ENCODE measurements around the gene KRT77. TPM values are rescaled to one million over a fixed set of nuclear protein-coding genes. Genes with fewer than 3 reads are reported as not detected.

The KRT77 gene
- total RNA-seq, 4 donors from 2014 or later = 122 to 659 (median 243) TPM

DNA sequence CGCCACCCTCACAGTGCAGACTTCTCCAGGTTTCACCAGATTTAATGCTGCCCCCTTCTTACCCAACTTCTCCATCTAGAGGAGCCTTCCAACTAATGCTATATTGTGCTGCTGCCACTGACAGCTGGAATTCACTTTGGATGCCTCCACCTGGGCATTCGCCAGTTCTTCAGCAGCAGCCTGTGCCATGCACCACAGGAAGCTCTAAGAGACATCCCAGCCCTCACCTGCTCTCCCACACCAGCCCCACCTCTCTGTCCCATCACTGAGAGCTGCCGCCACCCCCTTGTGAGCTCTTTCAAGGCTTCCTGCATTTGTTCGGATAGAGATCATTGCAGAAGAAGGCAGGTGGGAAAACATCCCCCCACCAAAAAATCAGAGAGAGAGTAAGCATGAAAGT, 46.7 kb downstream of the KRT77 start:
- intact Hi-C loops (cut with DNase I; ENCODE audit: low total_unique reads) = no loop called here
- TF ChIP-seq POLR2A (IDR thresholded peaks at IDR 0.05) = no peak
- 55 to 61% methylated on average over 4 of the region's 4 CpGs for WGBS, 2 donors
- H3K4me3 ChIP-seq (ENCODE audit: low read depth, poor library complexity, severe bottlenecking) = no peak overlapping the region
- DNase-seq (ENCODE audit: low spot score in 2 of 2) = no peak

DNA sequence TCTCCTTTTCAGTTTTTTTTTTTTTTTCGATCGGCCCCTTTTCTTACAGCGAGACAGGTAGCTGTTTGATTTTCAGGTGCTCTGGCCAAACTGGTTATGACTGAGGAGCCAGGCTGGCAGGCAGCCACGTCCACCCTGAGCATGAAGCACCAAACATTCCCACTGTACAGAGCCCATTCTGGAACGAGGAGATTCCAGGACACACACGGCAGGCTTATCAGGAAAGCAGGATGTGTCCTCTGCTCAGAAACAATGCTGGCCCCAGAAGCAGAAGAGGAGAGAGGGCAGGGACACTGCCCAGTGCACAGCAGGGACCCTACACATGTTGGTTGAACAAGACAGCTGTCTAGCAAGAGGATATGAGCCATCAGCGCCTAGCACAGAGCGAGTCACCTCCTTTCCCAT, 47.6 kb downstream of the KRT77 start:
- no peak overlapping the region for H3K4me3 ChIP-seq (ENCODE audit: low read depth, poor library complexity, severe bottlenecking)
- intact Hi-C loops (cut with DNase I; ENCODE audit: low total_unique reads) = no loop called here
- TF ChIP-seq, protein P1, sequence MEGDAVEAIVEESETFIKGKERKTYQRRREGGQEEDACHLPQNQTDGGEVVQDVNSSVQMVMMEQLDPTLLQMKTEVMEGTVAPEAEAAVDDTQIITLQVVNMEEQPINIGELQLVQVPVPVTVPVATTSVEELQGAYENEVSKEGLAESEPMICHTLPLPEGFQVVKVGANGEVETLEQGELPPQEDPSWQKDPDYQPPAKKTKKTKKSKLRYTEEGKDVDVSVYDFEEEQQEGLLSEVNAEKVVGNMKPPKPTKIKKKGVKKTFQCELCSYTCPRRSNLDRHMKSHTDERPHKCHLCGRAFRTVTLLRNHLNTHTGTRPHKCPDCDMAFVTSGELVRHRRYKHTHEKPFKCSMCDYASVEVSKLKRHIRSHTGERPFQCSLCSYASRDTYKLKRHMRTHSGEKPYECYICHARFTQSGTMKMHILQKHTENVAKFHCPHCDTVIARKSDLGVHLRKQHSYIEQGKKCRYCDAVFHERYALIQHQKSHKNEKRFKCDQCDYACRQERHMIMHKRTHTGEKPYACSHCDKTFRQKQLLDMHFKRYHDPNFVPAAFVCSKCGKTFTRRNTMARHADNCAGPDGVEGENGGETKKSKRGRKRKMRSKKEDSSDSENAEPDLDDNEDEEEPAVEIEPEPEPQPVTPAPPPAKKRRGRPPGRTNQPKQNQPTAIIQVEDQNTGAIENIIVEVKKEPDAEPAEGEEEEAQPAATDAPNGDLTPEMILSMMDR (IDR thresholded peaks at IDR 0.05) = no peak
- TF ChIP-seq POLR2A (IDR thresholded peaks at IDR 0.05) = no peak
- WGBS, 2 donors = 43 to 48% methylated on average over 8 of the region's 8 CpGs
- DNase-seq (ENCODE audit: low spot score in 2 of 2) = no peak

DNA sequence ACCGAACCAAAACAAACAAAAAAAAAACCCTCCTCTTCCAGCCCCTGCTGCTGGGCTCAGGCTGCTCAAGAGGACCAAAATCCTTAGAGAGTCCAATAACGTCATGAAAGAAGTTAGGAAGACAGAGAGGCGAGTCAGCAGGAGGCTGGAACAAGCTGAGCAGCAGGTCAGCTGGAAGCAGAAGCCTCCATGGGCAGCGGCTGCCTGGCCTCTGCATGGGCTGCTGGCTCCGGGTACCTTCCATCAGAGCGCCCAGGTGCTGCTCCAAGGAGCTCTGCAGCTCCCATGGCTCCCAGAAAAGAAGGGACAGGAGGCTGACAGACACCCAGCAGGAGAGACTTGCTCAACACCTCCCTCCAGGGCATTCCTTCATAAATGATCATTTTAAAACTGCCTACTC, 48.1 kb downstream of the KRT77 start:
- no peak for DNase-seq (ENCODE audit: low spot score in 2 of 2)
- TF ChIP-seq, protein P1 (IDR thresholded peaks at IDR 0.05) = no peak
- no peak for TF ChIP-seq POLR2A (IDR thresholded peaks at IDR 0.05)
- H3K4me3 ChIP-seq (ENCODE audit: low read depth, poor library complexity, severe bottlenecking) = no peak overlapping the region
- WGBS, 2 donors = 31 to 34% methylated on average over 6 of the region's 6 CpGs
- intact Hi-C loops (cut with DNase I; ENCODE audit: low total_unique reads) = no loop called here

GRCh38 chr12:52651726-52652261, 51.5 kb downstream of the KRT77 start, which contains the start of gene KRT2:
KRT2 (minus strand) TSS chr12:52652211; CDS start chr12:52652142, 69 bp downstream.
- TF ChIP-seq POLR2A (IDR thresholded peaks at IDR 0.05) = no peak
- TF ChIP-seq, protein P1 (IDR thresholded peaks at IDR 0.05) = no peak
- intact Hi-C loops (cut with DNase I; ENCODE audit: low total_unique reads) = no loop called here
- H3K4me3 ChIP-seq (ENCODE audit: low read depth, poor library complexity, severe bottlenecking) = no peak within 1 kb of the TSS
- 90 to 95% methylated on average over 16 of the region's 16 CpGs for WGBS, 2 donors
- peak in 1 of 2 donors; percentile 72 for DNase-seq (ENCODE audit: low spot score in 2 of 2)

GRCh38 chr12:52650520-52651081, 52.7 kb downstream of the KRT77 start:
- intact Hi-C loops (cut with DNase I; ENCODE audit: low total_unique reads) = no loop called here
- no peak overlapping the region for H3K4me3 ChIP-seq (ENCODE audit: low read depth, poor library complexity, severe bottlenecking)

GRCh38 chr12:52649066-52649465, 54.3 kb downstream of the KRT77 start:
- WGBS, 2 donors = 83 to 85% methylated on average over 6 of the region's 6 CpGs
- no peak for TF ChIP-seq POLR2A (IDR thresholded peaks at IDR 0.05)
- TF ChIP-seq, protein P1 (IDR thresholded peaks at IDR 0.05) = no peak
- intact Hi-C loops (cut with DNase I; ENCODE audit: low total_unique reads) = no loop called here
- H3K4me3 ChIP-seq (ENCODE audit: low read depth, poor library complexity, severe bottlenecking) = no peak overlapping the region
- peak in 1 of 2 donors; percentile 65 for DNase-seq (ENCODE audit: low spot score in 2 of 2)

More at GRCh38 chr12:52650520-52651081, 52.7 kb downstream of the KRT77 start:
- 16 to 22% methylated on average over 11 to 12 of the region's 12 CpGs for WGBS, 2 donors
- TF ChIP-seq, protein P1 (IDR thresholded peaks at IDR 0.05) = no peak
- no peak for TF ChIP-seq POLR2A (IDR thresholded peaks at IDR 0.05)
- DNase-seq (ENCODE audit: low spot score in 2 of 2) = peak in 1 of 2 donors; percentile 70

Measured in lower leg skin (tissue), 4 donors.